Osteoblast (primary cell): ENCODE measurements around the gene FAM151B. TPM values are rescaled to one million over a fixed set of nuclear protein-coding genes. Genes with fewer than 3 reads are reported as not detected.
"Not testable (repeated sequence)": the region's sequence is repeated elsewhere in the genome, so short reads cannot be mapped to it uniquely, and the experiment has no call there.

ENCODE experiments used
- DNase-seq: peaks from one replicate; pipeline ENCODE4 v3.0.0; 2011; ENCODE audit warnings: low spot score, mixed read lengths; ENCODE audit not compliant: insufficient read length; ENCODE audit errors: missing footprints
- H2AFZ ChIP-seq: 2 replicates; pipeline ENCODE4 v1.6.0; 2011; ENCODE audit warnings: mild to moderate bottlenecking, low read length
- H3K27ac ChIP-seq: 2 replicates; pipeline ENCODE4 v1.5.1; 2011; ENCODE audit warnings: mild to moderate bottlenecking, low read depth, low read length, moderate library complexity
- H3K27me3 ChIP-seq: 2 replicates; pipeline ENCODE4 v1.6.0; 2012; ENCODE audit warnings: mild to moderate bottlenecking, control low read depth, inconsistent platforms, low read length, moderate library complexity; ENCODE audit not compliant: insufficient read depth
- H3K36me3 ChIP-seq: 2 replicates; pipeline ENCODE4 v1.5.1; 2011; ENCODE audit warnings: mild to moderate bottlenecking, low read length, control low read depth, moderate library complexity; ENCODE audit not compliant: insufficient read depth
- H3K4me1 ChIP-seq: 2 replicates; pipeline ENCODE4 v1.5.1; 2011; ENCODE audit warnings: mild to moderate bottlenecking, low read length, control low read depth, moderate library complexity; ENCODE audit not compliant: insufficient read depth
- H3K4me2 ChIP-seq: 2 replicates; pipeline ENCODE4 v1.6.0; 2011; ENCODE audit warnings: mild to moderate bottlenecking, low read length; ENCODE audit not compliant: insufficient read depth
- H3K4me3 ChIP-seq: fragments of 200-600 bp; sonication (generic); 3 replicates; pipeline ENCODE4 v1.5.1; 2012; ENCODE audit warnings: mild to moderate bottlenecking, low read length, inconsistent platforms; ENCODE audit not compliant: insufficient read depth
- H3K79me2 ChIP-seq: 2 replicates; pipeline ENCODE4 v1.6.0; 2012; ENCODE audit warnings: mild to moderate bottlenecking, low read length, control low read depth, inconsistent platforms; ENCODE audit not compliant: insufficient read depth
- H3K9me3 ChIP-seq: 2 replicates; pipeline ENCODE4 v1.5.1; 2011; ENCODE audit warnings: low read depth, low read length, control low read depth
- H4K20me1 ChIP-seq: 2 replicates; pipeline ENCODE4 v1.6.0; 2012; ENCODE audit warnings: mild to moderate bottlenecking, low read length, control low read depth; ENCODE audit not compliant: insufficient read depth
- CTCF ChIP-seq: IDR thresholded peaks from 2 replicates; pipeline ENCODE4 v1.5.1; 2011; ENCODE audit warnings: mild to moderate bottlenecking, low read depth, low read length, moderate library complexity; ENCODE audit errors: extremely low read depth
- total RNA-seq: library from RNA; depleted of rRNA; stranded (reverse); fragments of >200 nt; gene quantifications from 2 replicates; pipeline ENCODE4 v1.2.3, GENCODE V29; 2012

Gene FAM151B
- total RNA-seq, 1 donor = 13.0 TPM

GRCh38 chr5:80453366-80453765 is 34.5 kb upstream of the FAM151B start:
- Histone ChIP-seq H3K27ac (no peak overlapping the region), H3K4me2 (no peak overlapping the region), H3K9me3 (no peaks in the 10 kb centered on the region), H3K4me1 (no peaks in the 10 kb centered on the region), H3K36me3 (peaks cover 19% of the 10 kb centered on the region), H3K79me2 (no peaks in the 10 kb centered on the region), H3K4me3 (no peak overlapping the region), H3K27me3 (no peaks in the 10 kb centered on the region), H2AFZ (no peak overlapping the region), H4K20me1 (no peaks in the 10 kb centered on the region)
- no peak for TF ChIP-seq CTCF
- peak; percentile 21 for DNase-seq

- Histone ChIP-seq H3K36me3 (peaks cover 3% of the 10 kb centered on the region), H3K4me3 (no peak overlapping the region), H4K20me1 (no peaks in the 10 kb centered on the region), H3K9me3 (no peaks in the 10 kb centered on the region), H3K79me2 (no peaks in the 10 kb centered on the region), H3K27me3 (no peaks in the 10 kb centered on the region), H3K27ac (no peak overlapping the region), H3K4me2 (no peak overlapping the region), H3K4me1 (no peaks in the 10 kb centered on the region), H2AFZ (no peak overlapping the region)
- TF ChIP-seq CTCF = no peak
- DNase-seq = no peak
These were observed 24.6 kb upstream of the FAM151B start for GRCh38 chr5:80463269-80463668.

GRCh38 chr5:80466669-80467485 is 21.0 kb upstream of the FAM151B start:
- no peak overlapping the region for H3K4me3 ChIP-seq
- H3K79me2 ChIP-seq = no peaks in the 10 kb centered on the region
- no peaks in the 10 kb centered on the region for H3K4me1 ChIP-seq
- H3K27me3 ChIP-seq = no peaks in the 10 kb centered on the region
- H3K9me3 ChIP-seq = no peaks in the 10 kb centered on the region
- DNase-seq = no peak
- no peak overlapping the region for H3K4me2 ChIP-seq
- peaks cover 8% of the 10 kb centered on the region for H3K36me3 ChIP-seq
- H2AFZ ChIP-seq = no peak overlapping the region
- H3K27ac ChIP-seq = no peak overlapping the region
- no peaks in the 10 kb centered on the region for H4K20me1 ChIP-seq
- TF ChIP-seq CTCF = no peak

GRCh38 chr5:80468131-80468530 is 19.8 kb upstream of the FAM151B start:
- Histone ChIP-seq H2AFZ (no peak overlapping the region), H3K27me3 (no peaks in the 10 kb centered on the region), H3K79me2 (no peaks in the 10 kb centered on the region), H3K4me2 (no peak overlapping the region), H3K9me3 (no peaks in the 10 kb centered on the region), H4K20me1 (no peaks in the 10 kb centered on the region), H3K27ac (no peak overlapping the region), H3K4me3 (no peak overlapping the region), H3K36me3 (peaks cover 8% of the 10 kb centered on the region), H3K4me1 (no peaks in the 10 kb centered on the region)
- TF ChIP-seq CTCF = no peak
- no peak for DNase-seq

- not testable (repeated sequence) for H3K27ac ChIP-seq, H3K4me2 ChIP-seq, H3K4me3 ChIP-seq, H2AFZ ChIP-seq, H3K27me3 ChIP-seq, DNase-seq, H4K20me1 ChIP-seq, H3K79me2 ChIP-seq, H3K4me1 ChIP-seq, H3K9me3 ChIP-seq
- H3K36me3 ChIP-seq = peaks cover 25% of the 10 kb centered on the region
These were observed 17.3 kb upstream of the FAM151B start for GRCh38 chr5:80470631-80471030.
